ENCODE data around the gene CFAP100.

DNA sequence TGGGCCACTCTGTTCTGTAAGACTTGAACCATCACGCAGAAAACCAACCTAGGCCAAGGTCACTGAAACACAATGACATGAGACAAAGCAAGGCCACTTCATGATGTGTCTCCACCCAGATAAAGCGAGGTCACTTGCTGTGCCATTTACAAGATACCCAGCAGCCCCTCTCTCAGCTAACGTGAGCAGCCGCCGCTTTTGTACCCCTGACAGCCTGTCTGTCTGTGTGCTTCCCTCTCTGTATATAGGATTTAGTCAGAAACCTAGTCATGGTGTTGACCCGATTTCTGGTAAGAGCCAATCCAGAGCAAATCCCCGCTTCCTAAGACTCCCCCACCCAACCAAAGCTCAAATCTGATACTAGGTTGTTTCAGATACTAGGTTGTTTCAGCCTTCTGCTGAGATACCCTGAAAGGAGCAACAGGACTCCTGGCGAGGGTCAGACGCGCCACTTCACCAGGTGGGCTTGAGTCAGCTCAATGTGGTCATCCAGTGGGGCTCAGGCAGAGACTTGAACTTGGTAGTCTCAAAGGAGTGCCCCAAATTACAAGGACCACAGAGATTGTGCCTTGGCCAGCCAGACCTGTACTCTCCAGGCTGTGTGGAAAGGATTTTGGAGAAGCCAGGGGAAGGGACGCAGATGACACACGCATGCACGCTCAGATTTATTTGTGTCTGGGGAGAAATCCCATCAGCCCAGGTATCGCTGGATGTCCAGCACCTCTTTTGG is 84.0 kb downstream of the CFAP100 start:
- TF ChIP-seq, protein P1, sequence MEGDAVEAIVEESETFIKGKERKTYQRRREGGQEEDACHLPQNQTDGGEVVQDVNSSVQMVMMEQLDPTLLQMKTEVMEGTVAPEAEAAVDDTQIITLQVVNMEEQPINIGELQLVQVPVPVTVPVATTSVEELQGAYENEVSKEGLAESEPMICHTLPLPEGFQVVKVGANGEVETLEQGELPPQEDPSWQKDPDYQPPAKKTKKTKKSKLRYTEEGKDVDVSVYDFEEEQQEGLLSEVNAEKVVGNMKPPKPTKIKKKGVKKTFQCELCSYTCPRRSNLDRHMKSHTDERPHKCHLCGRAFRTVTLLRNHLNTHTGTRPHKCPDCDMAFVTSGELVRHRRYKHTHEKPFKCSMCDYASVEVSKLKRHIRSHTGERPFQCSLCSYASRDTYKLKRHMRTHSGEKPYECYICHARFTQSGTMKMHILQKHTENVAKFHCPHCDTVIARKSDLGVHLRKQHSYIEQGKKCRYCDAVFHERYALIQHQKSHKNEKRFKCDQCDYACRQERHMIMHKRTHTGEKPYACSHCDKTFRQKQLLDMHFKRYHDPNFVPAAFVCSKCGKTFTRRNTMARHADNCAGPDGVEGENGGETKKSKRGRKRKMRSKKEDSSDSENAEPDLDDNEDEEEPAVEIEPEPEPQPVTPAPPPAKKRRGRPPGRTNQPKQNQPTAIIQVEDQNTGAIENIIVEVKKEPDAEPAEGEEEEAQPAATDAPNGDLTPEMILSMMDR (IDR thresholded peaks at IDR 0.05): no peak
- TF ChIP-seq POLR2A (IDR thresholded peaks at IDR 0.05): no peak

All from tibial nerve (tissue), 3 donors.